WTC11 (cell line): ENCODE data around the gene TINAGL1. TPM values are rescaled to one million over a fixed set of nuclear protein-coding genes. Genes with fewer than 3 reads are reported as not detected.
A peak's percentile ranks its signal among the peaks of the same experiment; 100 is the strongest.

ENCODE experiments used
- ATAC-seq: fragments of 200-7000 bp; cut with Tn5 transposase; 2 replicates; pipeline ENCODE4 v1.10.0; 2021; ENCODE audit warnings: mild to moderate bottlenecking, moderate library complexity
- CTCF ChIA-PET: fragments of 300-600 bp; sonication (Branson Sonifier 250); formaldehyde crosslinking; loops from one replicate; lab custom pipeline; 2021; ENCODE audit warnings: antibody characterized with exemption; lab: Charles Lee
- POLR2A ChIA-PET: fragments of 350-600 bp; sonication (Branson Sonifier 250); formaldehyde crosslinking; loops from one replicate; lab custom pipeline; 2021; ENCODE audit warnings: antibody characterized with exemption; lab: Charles Lee
- DNase-seq: peaks from one replicate; pipeline ENCODE4 v3.0.0; 2021; ENCODE audit warnings: low spot score
- H3K27ac Mint-ChIP-seq: 2 replicates; pipeline ENCODE4 v1.8.0; 2021; ENCODE audit warnings: mixed read lengths
- H3K27me3 Mint-ChIP-seq: 2 replicates; pipeline ENCODE4 v1.8.0; 2021; ENCODE audit warnings: low read depth, mild to moderate bottlenecking, moderate library complexity, mixed read lengths
- H3K36me3 Mint-ChIP-seq: 2 replicates; pipeline ENCODE4 v1.8.0; 2021; ENCODE audit warnings: mixed read lengths
- H3K4me1 Mint-ChIP-seq: 2 replicates; pipeline ENCODE4 v1.8.0; 2022; ENCODE audit warnings: mixed read lengths
- H3K4me3 Mint-ChIP-seq: 2 replicates; pipeline ENCODE4 v1.8.0; 2021; ENCODE audit warnings: mild to moderate bottlenecking, moderate library complexity, mixed read lengths
- H3K9me3 Mint-ChIP-seq: 2 replicates; pipeline ENCODE4 v1.8.0; 2021; ENCODE audit warnings: mixed read lengths
- CREB1 ChIP-seq: sonication (generic); formaldehyde crosslinking; IDR thresholded peaks from 2 replicates; pipeline ENCODE4 v1.8.0; 2023; ENCODE audit warnings: mild to moderate bottlenecking, missing genetic modification reagents
- E2F5 ChIP-seq: sonication (generic); formaldehyde crosslinking; IDR thresholded peaks from 2 replicates; pipeline ENCODE4 v1.8.1; 2022; ENCODE audit warnings: mild to moderate bottlenecking, moderate library complexity, missing genetic modification reagents
- ETV6 ChIP-seq: sonication (generic); formaldehyde crosslinking; IDR thresholded peaks from 2 replicates; pipeline ENCODE4 v1.8.1; 2022; ENCODE audit warnings: mild to moderate bottlenecking, missing genetic modification reagents
- FOXJ3 ChIP-seq: sonication (generic); formaldehyde crosslinking; IDR thresholded peaks from 2 replicates; pipeline ENCODE4 v1.9.0; 2021; ENCODE audit warnings: missing genetic modification reagents, mild to moderate bottlenecking, borderline replicate concordance
- FOXP1 ChIP-seq: sonication (generic); formaldehyde crosslinking; IDR thresholded peaks from 2 replicates; pipeline ENCODE4 v1.8.0; 2022; ENCODE audit warnings: missing genetic modification reagents, mild to moderate bottlenecking, moderate library complexity, borderline replicate concordance
- NFATC4 ChIP-seq: fragments of 250-450 bp; sonication (Bioruptor Pico); IDR thresholded peaks from 2 replicates; pipeline ENCODE4 v1.9.0; 2021; ENCODE audit warnings: mild to moderate bottlenecking
- NR1H2 ChIP-seq: sonication (generic); formaldehyde crosslinking; IDR thresholded peaks from 2 replicates; pipeline ENCODE4 v1.9.0; 2021; ENCODE audit warnings: mild to moderate bottlenecking, moderate library complexity, missing genetic modification reagents
- NR2C2 ChIP-seq: sonication (generic); formaldehyde crosslinking; IDR thresholded peaks from 2 replicates; pipeline ENCODE4 v1.8.0; 2022; ENCODE audit warnings: mild to moderate bottlenecking, missing genetic modification reagents
- OVOL2 ChIP-seq: fragments of 250-450 bp; sonication (Bioruptor Pico); IDR thresholded peaks from 2 replicates; pipeline ENCODE4 v1.9.0; 2021; ENCODE audit warnings: mild to moderate bottlenecking, borderline replicate concordance
- PRDM15 ChIP-seq: sonication (generic); formaldehyde crosslinking; IDR thresholded peaks from 2 replicates; pipeline ENCODE4 v1.8.0; 2022; ENCODE audit warnings: missing genetic modification reagents
- TEAD1 ChIP-seq: sonication (generic); formaldehyde crosslinking; IDR thresholded peaks from 2 replicates; pipeline ENCODE4 v1.8.0; 2022; ENCODE audit warnings: mild to moderate bottlenecking, missing genetic modification reagents
- TP53 ChIP-seq: sonication (generic); formaldehyde crosslinking; IDR thresholded peaks from 2 replicates; pipeline ENCODE4 v1.8.1; 2023; ENCODE audit warnings: mild to moderate bottlenecking, missing genetic modification reagents
- ZBTB21 ChIP-seq: sonication (generic); formaldehyde crosslinking; IDR thresholded peaks from 2 replicates; pipeline ENCODE4 v1.8.1; 2023; ENCODE audit warnings: mild to moderate bottlenecking, missing genetic modification reagents, borderline replicate concordance
- ZMAT4 ChIP-seq: fragments of 250-450 bp; sonication (Bioruptor Pico); IDR thresholded peaks from 2 replicates; pipeline ENCODE4 v1.9.0; 2021; ENCODE audit warnings: mild to moderate bottlenecking
- ZNF138 ChIP-seq: sonication (generic); formaldehyde crosslinking; conservative IDR thresholded peaks from 2 replicates; pipeline ENCODE4 v1.8.1; 2022; ENCODE audit warnings: mild to moderate bottlenecking, moderate library complexity, missing genetic modification reagents
- ZNF416 ChIP-seq: fragments of 250-450 bp; sonication (Bioruptor Pico); IDR thresholded peaks from 2 replicates; pipeline ENCODE4 v1.9.0; 2021; ENCODE audit warnings: mild to moderate bottlenecking, inconsistent platforms
- ZNF423 ChIP-seq: fragments of 250-450 bp; sonication (Bioruptor Pico); IDR thresholded peaks from 2 replicates; pipeline ENCODE4 v2.1.2; 2022; ENCODE audit warnings: mild to moderate bottlenecking, moderate library complexity
- total RNA-seq: library from RNA; stranded (reverse); gene quantifications from 3 replicates; pipeline ENCODE4 v1.2.3, GENCODE V29; 2021
- TF ChIP-seq, protein P1 (sequence below): fragments of 250-450 bp; sonication (Bioruptor Pico); IDR thresholded peaks from 2 replicates; pipeline ENCODE4 v1.8.0; 2021; ENCODE audit warnings: mild to moderate bottlenecking
- TF ChIP-seq, protein P2 (sequence below): sonication (generic); formaldehyde crosslinking; IDR thresholded peaks from 2 replicates; pipeline ENCODE4 v1.8.0; 2022; ENCODE audit warnings: mild to moderate bottlenecking, missing genetic modification reagents
- TF ChIP-seq, protein P3 (sequence below): sonication (generic); formaldehyde crosslinking; IDR thresholded peaks from 2 replicates; pipeline ENCODE4 v1.8.1; 2023; ENCODE audit warnings: mild to moderate bottlenecking, missing genetic modification reagents
- TF ChIP-seq, protein P4 (sequence below): sonication (generic); formaldehyde crosslinking; IDR thresholded peaks from 2 replicates; pipeline ENCODE4 v1.8.1; 2022; ENCODE audit warnings: low read depth, mild to moderate bottlenecking, moderate library complexity, missing genetic modification reagents, borderline replicate concordance
- TF ChIP-seq, protein P5 (sequence below): sonication (generic); formaldehyde crosslinking; IDR thresholded peaks from 2 replicates; pipeline ENCODE4 v1.8.1; 2022; ENCODE audit warnings: low read depth, missing genetic modification reagents, borderline replicate concordance

TINAGL1 gene
- total RNA-seq, 1 experiment from 2014 or later, result 7.2 TPM

GRCh38 chr1:31586376-31587327, 10.3 kb downstream of the TINAGL1 start:
- H3K4me3 Mint-ChIP-seq, result peak overlapping the region; percentile 35
- ATAC-seq (no peak), DNase-seq (no peak)
- ChIA-PET CTCF (interaction anchor here (0.6 to 2.1 kb wide), 7 partner anchors 9 to 202 kb away, joined by 3 to 10 read pairs (median 5); no protein-coding TSS in a partner anchor), POLR2A (interaction anchor here (1.0 kb wide), 1 partner anchor 119 kb away, joined by 3 read pairs; no protein-coding TSS in a partner anchor)
- H3K4me1 Mint-ChIP-seq, result peaks cover 32% of the 10 kb centered on the region
- H3K9me3 Mint-ChIP-seq, result no peaks in the 10 kb centered on the region
- peaks cover 23% of the 10 kb centered on the region for H3K27me3 Mint-ChIP-seq
- no peaks in the 10 kb centered on the region for H3K36me3 Mint-ChIP-seq
- H3K27ac Mint-ChIP-seq, result no peak overlapping the region
- TF ChIP-seq TP53 (CRISPR knock-in tag), result no peak
- TF ChIP-seq, protein P1, sequence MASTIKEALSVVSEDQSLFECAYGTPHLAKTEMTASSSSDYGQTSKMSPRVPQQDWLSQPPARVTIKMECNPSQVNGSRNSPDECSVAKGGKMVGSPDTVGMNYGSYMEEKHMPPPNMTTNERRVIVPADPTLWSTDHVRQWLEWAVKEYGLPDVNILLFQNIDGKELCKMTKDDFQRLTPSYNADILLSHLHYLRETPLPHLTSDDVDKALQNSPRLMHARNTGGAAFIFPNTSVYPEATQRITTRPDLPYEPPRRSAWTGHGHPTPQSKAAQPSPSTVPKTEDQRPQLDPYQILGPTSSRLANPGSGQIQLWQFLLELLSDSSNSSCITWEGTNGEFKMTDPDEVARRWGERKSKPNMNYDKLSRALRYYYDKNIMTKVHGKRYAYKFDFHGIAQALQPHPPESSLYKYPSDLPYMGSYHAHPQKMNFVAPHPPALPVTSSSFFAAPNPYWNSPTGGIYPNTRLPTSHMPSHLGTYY (CRISPR knock-in tag), result no peak
- TF ChIP-seq NFATC4 (CRISPR knock-in tag), result no peak
- TF ChIP-seq TEAD1 (CRISPR knock-in tag), result no peak
- TF ChIP-seq ZNF138, result no peak
- TF ChIP-seq E2F5, result 0 out of 2 replicates have a peak, but pooled peaks have one; percentile 29
- TF ChIP-seq ZNF423 (CRISPR knock-in tag), result no peak
- no peak for TF ChIP-seq ZNF416 (CRISPR knock-in tag)
- no peak for TF ChIP-seq NR2C2
- TF ChIP-seq CREB1 (CRISPR knock-in tag), result no peak
- TF ChIP-seq FOXJ3, result no peak
- TF ChIP-seq ZBTB21, result no peak
- TF ChIP-seq, protein P2, sequence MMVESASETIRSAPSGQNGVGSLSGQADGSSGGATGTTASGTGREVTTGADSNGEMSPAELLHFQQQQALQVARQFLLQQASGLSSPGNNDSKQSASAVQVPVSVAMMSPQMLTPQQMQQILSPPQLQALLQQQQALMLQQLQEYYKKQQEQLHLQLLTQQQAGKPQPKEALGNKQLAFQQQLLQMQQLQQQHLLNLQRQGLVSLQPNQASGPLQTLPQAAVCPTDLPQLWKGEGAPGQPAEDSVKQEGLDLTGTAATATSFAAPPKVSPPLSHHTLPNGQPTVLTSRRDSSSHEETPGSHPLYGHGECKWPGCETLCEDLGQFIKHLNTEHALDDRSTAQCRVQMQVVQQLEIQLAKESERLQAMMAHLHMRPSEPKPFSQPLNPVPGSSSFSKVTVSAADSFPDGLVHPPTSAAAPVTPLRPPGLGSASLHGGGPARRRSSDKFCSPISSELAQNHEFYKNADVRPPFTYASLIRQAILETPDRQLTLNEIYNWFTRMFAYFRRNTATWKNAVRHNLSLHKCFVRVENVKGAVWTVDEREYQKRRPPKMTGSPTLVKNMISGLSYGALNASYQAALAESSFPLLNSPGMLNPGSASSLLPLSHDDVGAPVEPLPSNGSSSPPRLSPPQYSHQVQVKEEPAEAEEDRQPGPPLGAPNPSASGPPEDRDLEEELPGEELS (CRISPR knock-in tag), result no peak
- TF ChIP-seq ZMAT4, result no peak
- TF ChIP-seq NR1H2 (CRISPR knock-in tag), result no peak
- no peak for TF ChIP-seq OVOL2 (CRISPR knock-in tag)
- TF ChIP-seq, protein P3, sequence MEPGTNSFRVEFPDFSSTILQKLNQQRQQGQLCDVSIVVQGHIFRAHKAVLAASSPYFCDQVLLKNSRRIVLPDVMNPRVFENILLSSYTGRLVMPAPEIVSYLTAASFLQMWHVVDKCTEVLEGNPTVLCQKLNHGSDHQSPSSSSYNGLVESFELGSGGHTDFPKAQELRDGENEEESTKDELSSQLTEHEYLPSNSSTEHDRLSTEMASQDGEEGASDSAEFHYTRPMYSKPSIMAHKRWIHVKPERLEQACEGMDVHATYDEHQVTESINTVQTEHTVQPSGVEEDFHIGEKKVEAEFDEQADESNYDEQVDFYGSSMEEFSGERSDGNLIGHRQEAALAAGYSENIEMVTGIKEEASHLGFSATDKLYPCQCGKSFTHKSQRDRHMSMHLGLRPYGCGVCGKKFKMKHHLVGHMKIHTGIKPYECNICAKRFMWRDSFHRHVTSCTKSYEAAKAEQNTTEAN (CRISPR knock-in tag), result no peak
- TF ChIP-seq PRDM15 (CRISPR knock-in tag), result no peak
- no peak for TF ChIP-seq FOXP1 (CRISPR knock-in tag)
- TF ChIP-seq ETV6, result no peak
- TF ChIP-seq, protein P4, sequence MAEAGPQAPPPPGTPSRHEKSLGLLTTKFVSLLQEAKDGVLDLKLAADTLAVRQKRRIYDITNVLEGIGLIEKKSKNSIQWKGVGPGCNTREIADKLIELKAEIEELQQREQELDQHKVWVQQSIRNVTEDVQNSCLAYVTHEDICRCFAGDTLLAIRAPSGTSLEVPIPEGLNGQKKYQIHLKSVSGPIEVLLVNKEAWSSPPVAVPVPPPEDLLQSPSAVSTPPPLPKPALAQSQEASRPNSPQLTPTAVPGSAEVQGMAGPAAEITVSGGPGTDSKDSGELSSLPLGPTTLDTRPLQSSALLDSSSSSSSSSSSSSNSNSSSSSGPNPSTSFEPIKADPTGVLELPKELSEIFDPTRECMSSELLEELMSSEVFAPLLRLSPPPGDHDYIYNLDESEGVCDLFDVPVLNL, result no peak
- TF ChIP-seq, protein P5, sequence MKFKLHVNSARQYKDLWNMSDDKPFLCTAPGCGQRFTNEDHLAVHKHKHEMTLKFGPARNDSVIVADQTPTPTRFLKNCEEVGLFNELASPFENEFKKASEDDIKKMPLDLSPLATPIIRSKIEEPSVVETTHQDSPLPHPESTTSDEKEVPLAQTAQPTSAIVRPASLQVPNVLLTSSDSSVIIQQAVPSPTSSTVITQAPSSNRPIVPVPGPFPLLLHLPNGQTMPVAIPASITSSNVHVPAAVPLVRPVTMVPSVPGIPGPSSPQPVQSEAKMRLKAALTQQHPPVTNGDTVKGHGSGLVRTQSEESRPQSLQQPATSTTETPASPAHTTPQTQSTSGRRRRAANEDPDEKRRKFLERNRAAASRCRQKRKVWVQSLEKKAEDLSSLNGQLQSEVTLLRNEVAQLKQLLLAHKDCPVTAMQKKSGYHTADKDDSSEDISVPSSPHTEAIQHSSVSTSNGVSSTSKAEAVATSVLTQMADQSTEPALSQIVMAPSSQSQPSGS (CRISPR knock-in tag), result no peak
